ENCODE data around the gene ADAMTSL1. TPM values are rescaled to one million over a fixed set of nuclear protein-coding genes. Genes with fewer than 3 reads are reported as not detected.
A peak's percentile ranks its signal among the peaks of the same experiment; 100 is the strongest.

Gene ADAMTSL1
- total RNA-seq, 3 donors from 2014 or later = 3.6 to 7.5 (median 4.2) TPM

DNA sequence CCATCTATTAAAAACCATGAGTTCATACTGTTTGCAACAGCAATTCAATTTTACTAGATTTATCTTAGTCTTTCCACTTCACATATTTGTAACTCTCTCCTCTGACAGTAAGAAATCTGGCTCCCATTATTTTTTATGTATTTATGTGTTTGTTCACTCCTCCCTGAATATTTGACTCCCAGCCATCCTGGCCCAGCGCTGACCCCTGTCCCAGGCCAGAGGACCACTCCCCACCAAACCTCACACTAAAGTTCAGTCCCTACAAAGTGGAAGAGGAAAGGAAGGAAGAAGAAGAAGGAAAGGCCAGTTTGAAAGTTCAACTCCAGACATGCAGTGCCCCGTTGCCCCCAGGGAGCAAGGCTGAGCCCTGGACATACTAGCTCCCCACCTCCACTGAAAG, 271.8 kb downstream of the ADAMTSL1 start:
- no peak for TF ChIP-seq POLR2A (IDR thresholded peaks at IDR 0.05)
- no peak for TF ChIP-seq POLR2AphosphoS5 (IDR thresholded peaks at IDR 0.05)
- TF ChIP-seq, protein P1, sequence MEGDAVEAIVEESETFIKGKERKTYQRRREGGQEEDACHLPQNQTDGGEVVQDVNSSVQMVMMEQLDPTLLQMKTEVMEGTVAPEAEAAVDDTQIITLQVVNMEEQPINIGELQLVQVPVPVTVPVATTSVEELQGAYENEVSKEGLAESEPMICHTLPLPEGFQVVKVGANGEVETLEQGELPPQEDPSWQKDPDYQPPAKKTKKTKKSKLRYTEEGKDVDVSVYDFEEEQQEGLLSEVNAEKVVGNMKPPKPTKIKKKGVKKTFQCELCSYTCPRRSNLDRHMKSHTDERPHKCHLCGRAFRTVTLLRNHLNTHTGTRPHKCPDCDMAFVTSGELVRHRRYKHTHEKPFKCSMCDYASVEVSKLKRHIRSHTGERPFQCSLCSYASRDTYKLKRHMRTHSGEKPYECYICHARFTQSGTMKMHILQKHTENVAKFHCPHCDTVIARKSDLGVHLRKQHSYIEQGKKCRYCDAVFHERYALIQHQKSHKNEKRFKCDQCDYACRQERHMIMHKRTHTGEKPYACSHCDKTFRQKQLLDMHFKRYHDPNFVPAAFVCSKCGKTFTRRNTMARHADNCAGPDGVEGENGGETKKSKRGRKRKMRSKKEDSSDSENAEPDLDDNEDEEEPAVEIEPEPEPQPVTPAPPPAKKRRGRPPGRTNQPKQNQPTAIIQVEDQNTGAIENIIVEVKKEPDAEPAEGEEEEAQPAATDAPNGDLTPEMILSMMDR (IDR thresholded peaks at IDR 0.05) = no peak
- no peaks in the 10 kb centered on the region for H3K4me1 ChIP-seq
- DNase-seq (ENCODE audit: low spot score in 2 of 2) = no peak
- no peak overlapping the region for H3K27ac ChIP-seq
- H3K4me3 ChIP-seq = no peak overlapping the region
- H3K36me3 ChIP-seq = no peaks in the 10 kb centered on the region
- no peaks in the 10 kb centered on the region for H3K9me3 ChIP-seq
- intact Hi-C loops (cut with DNase I; ENCODE audit: low total_unique reads) = no loop called here
- H3K27me3 ChIP-seq = no peaks in the 10 kb centered on the region

DNA sequence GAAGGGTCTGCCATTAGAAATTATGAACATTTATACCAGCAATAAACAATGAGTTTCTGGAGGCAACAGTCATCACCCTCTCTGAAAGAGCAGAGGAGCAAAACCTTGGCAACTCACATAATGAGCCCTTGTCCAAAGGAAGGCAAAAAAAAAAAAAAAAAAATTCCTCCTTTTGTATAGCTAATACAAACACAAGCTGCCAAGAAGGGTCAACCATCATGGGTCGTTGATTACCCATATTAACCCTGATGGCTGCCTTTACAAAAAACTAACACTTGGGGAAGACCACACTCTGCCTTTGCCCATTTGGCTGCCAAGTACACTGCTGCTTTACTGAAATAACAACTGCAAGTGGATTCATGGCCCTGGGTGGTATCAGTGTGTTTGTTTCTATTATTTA, 272.7 kb downstream of the ADAMTSL1 start:
- Histone ChIP-seq H3K36me3 (no peaks in the 10 kb centered on the region), H3K27ac (no peak overlapping the region), H3K4me3 (no peak overlapping the region), H3K4me1 (no peaks in the 10 kb centered on the region), H3K9me3 (no peaks in the 10 kb centered on the region), H3K27me3 (no peaks in the 10 kb centered on the region)
- TF ChIP-seq, protein P1 (IDR thresholded peaks at IDR 0.05) = no peak
- TF ChIP-seq POLR2AphosphoS5 (IDR thresholded peaks at IDR 0.05) (no peak), POLR2A (IDR thresholded peaks at IDR 0.05) (no peak)
- DNase-seq (ENCODE audit: low spot score in 2 of 2) = no peak
- intact Hi-C loops (cut with DNase I; ENCODE audit: low total_unique reads) = no loop called here

DNA sequence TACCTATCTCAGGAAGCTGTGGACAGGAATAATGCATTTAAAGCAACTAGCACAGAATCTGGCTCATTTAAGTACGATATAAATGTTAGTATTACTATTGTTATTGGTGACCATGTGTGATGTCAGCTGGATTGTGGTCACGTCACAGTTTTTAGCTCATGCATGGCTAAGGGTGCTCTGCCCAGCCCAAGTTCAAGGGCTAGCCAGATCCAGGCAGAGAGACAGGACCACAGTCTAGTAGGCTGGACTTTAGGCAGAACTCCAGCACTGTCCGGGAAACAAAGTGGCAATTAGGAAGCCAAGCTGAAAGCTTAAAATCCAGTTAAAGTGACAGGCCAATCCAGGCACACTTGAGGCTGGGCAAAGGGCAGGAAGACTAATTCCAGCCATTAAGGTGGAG, 273.6 kb downstream of the ADAMTSL1 start:
- H3K27me3 ChIP-seq = no peaks in the 10 kb centered on the region
- TF ChIP-seq POLR2AphosphoS5 (IDR thresholded peaks at IDR 0.05) (no peak), POLR2A (IDR thresholded peaks at IDR 0.05) (no peak)
- TF ChIP-seq, protein P1 (IDR thresholded peaks at IDR 0.05) = no peak
- H3K4me1 ChIP-seq = no peaks in the 10 kb centered on the region
- intact Hi-C loops (cut with DNase I; ENCODE audit: low total_unique reads) = no loop called here
- H3K9me3 ChIP-seq = no peaks in the 10 kb centered on the region
- H3K27ac ChIP-seq = peak overlapping the region in 1 of 2 donors; percentile 20
- no peak overlapping the region for H3K4me3 ChIP-seq
- no peaks in the 10 kb centered on the region for H3K36me3 ChIP-seq
- no peak for DNase-seq (ENCODE audit: low spot score in 2 of 2)

DNA sequence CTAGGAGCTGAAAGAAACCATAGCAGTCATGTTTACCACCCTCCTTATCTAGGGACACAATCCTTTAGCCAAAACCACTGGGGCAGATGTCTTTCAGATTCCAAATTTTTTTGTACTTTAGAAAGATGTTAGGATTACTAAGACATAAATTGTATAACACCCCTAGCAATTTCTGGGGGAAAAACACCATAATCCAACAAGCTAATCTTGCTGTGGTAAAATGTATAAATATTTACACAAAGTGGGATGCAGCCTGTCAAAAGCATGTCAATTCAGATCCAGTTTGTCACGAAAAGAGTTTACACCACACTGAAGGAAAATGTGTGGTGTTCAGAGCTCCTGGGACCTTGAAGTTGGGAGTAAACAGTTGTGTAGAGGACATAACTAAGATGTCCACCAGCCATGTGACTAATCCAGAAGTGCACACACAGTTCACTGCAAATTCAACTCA, 274.3 kb downstream of the ADAMTSL1 start:
- TF ChIP-seq, protein P1 (IDR thresholded peaks at IDR 0.05) = no peak
- TF ChIP-seq POLR2AphosphoS5 (IDR thresholded peaks at IDR 0.05) = no peak
- no peak for TF ChIP-seq POLR2A (IDR thresholded peaks at IDR 0.05)
- no peak for DNase-seq (ENCODE audit: low spot score in 2 of 2)
- Histone ChIP-seq H3K27me3 (no peaks in the 10 kb centered on the region), H3K4me3 (no peak overlapping the region), H3K4me1 (no peaks in the 10 kb centered on the region), H3K9me3 (no peaks in the 10 kb centered on the region), H3K36me3 (no peaks in the 10 kb centered on the region), H3K27ac (no peak overlapping the region)
- intact Hi-C loops (cut with DNase I; ENCODE audit: low total_unique reads) = no loop called here

DNA sequence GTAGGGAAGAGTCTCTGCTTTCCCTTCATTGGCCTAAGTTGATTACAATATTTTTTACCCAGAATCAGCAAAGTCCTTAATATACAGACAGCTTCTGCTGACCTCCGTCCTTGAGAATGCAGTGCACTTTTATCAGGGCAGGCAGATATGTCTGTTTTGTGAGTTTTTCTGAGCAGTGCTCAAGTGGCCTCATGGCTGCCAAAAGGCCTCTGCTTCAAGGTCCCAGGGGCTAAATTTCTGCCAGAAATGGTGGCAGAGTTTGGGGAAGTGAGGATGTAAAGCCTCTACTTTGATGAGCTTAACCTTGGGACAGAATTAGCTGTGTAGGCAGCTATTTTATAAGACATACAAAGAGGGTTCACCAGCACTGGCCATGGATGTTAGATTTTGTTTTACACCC, 275.8 kb downstream of the ADAMTSL1 start:
- H3K4me3 ChIP-seq = no peak overlapping the region
- H3K9me3 ChIP-seq = no peaks in the 10 kb centered on the region
- intact Hi-C loops (cut with DNase I; ENCODE audit: low total_unique reads) = no loop called here
- H3K4me1 ChIP-seq = no peaks in the 10 kb centered on the region
- no peaks in the 10 kb centered on the region for H3K27me3 ChIP-seq
- no peaks in the 10 kb centered on the region for H3K36me3 ChIP-seq
- DNase-seq (ENCODE audit: low spot score in 2 of 2) = no peak
- no peak for TF ChIP-seq POLR2A (IDR thresholded peaks at IDR 0.05)
- TF ChIP-seq POLR2AphosphoS5 (IDR thresholded peaks at IDR 0.05) = no peak
- H3K27ac ChIP-seq = no peak overlapping the region

DNA sequence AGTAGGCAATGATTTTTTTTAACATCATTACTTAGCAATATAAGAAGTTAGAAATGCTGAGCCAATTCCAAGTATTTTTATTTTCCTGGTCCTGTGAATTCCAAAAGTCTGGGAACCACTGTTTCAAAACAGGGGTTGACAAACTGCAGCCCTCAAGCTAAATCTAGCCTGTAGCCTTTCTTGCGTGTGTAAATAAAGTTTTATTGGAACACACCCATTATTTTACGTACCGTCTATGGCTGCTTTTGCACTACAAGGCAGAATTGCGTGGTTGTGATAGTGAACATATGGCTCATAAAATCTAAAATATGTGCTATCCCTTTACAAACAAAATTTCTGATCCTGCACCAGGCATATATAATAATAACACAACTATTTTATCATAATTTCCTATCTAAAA, 280.0 kb downstream of the ADAMTSL1 start:
- no peak for DNase-seq (ENCODE audit: low spot score in 2 of 2)
- H3K9me3 ChIP-seq = no peaks in the 10 kb centered on the region
- no peaks in the 10 kb centered on the region for H3K36me3 ChIP-seq
- no peak overlapping the region for H3K27ac ChIP-seq
- no peaks in the 10 kb centered on the region for H3K4me1 ChIP-seq
- TF ChIP-seq, protein P1 (IDR thresholded peaks at IDR 0.05) = no peak
- TF ChIP-seq POLR2AphosphoS5 (IDR thresholded peaks at IDR 0.05) (no peak), POLR2A (IDR thresholded peaks at IDR 0.05) (no peak)
- H3K4me3 ChIP-seq = no peak overlapping the region
- intact Hi-C loops (cut with DNase I; ENCODE audit: low total_unique reads) = loop anchor here (1.0 kb wide), 1 partner anchor 15 kb away; no protein-coding TSS in a partner anchor
- H3K27me3 ChIP-seq = no peaks in the 10 kb centered on the region
